NCI-H345 (cell line): Measurements from ENCODE around the gene PHF21A.

Experiments
- DNase-seq: peaks from one replicate; lab custom pipeline; 2025; lab: John Stamatoyannopoulos, UW

Gene PHF21A

GRCh38 chr11:45983471-45983845 lies 137.8 kb downstream of the PHF21A start:
- no peak for DNase-seq

GRCh38 chr11:45982656-45983470 lies 138.4 kb downstream of the PHF21A start:
- DNase-seq = no peak

- DNase-seq = peak; percentile 27
Measured at GRCh38 chr11:45981826-45982225, 139.4 kb downstream of the PHF21A start.

- DNase-seq = no peak
Measured at GRCh38 chr11:45974806-45975205, 146.4 kb downstream of the PHF21A start.

GRCh38 chr11:45973601-45974000 lies 147.7 kb downstream of the PHF21A start:
- no peak for DNase-seq

GRCh38 chr11:45968901-45969300 lies 152.4 kb downstream of the PHF21A start:
- no peak for DNase-seq

GRCh38 chr11:45967506-45967905 lies 153.7 kb downstream of the PHF21A start:
- DNase-seq = no peak

- peak; percentile 71 for DNase-seq
Measured at GRCh38 chr11:45964911-45965389, 156.3 kb downstream of the PHF21A start.

- no peak for DNase-seq
Measured at GRCh38 chr11:45961751-45962240, 159.5 kb downstream of the PHF21A start.

- no peak for DNase-seq
Measured at GRCh38 chr11:45960387-45961095, 160.7 kb downstream of the PHF21A start.

GRCh38 chr11:45959851-45960250 lies 161.4 kb downstream of the PHF21A start:
- no peak for DNase-seq

- DNase-seq = no peak
Measured at GRCh38 chr11:45949992-45950407, 171.3 kb downstream of the PHF21A start.

- no peak for DNase-seq
Measured at GRCh38 chr11:45948356-45948755, 172.9 kb downstream of the PHF21A start.

GRCh38 chr11:45947885-45948284 lies 173.4 kb downstream of the PHF21A start:
- no peak for DNase-seq

GRCh38 chr11:45945397-45945999 lies 175.8 kb downstream of the PHF21A start:
- no peak for DNase-seq

- no peak for DNase-seq
Measured at GRCh38 chr11:45942381-45942780, 178.9 kb downstream of the PHF21A start.

- no peak for DNase-seq
Measured at GRCh38 chr11:45941285-45941684, 180.0 kb downstream of the PHF21A start.

- DNase-seq = no peak
Measured at GRCh38 chr11:45939836-45940235, 181.4 kb downstream of the PHF21A start.

- no peak for DNase-seq
Measured at GRCh38 chr11:45937916-45938315, 183.3 kb downstream of the PHF21A start.

GRCh38 chr11:45936511-45937054 lies 184.7 kb downstream of the PHF21A start:
- DNase-seq = no peak

GRCh38 chr11:45935349-45936064 lies 185.7 kb downstream of the PHF21A start:
- DNase-seq = no peak
